Fibroblast of skin of right quadriceps (primary cell): ENCODE measurements around the gene IQSEC2.

ENCODE experiments used
- DNase-seq: peaks from one replicate; pipeline ENCODE4 v3.0.0-alpha.2; 2013

IQSEC2 gene

DNA sequence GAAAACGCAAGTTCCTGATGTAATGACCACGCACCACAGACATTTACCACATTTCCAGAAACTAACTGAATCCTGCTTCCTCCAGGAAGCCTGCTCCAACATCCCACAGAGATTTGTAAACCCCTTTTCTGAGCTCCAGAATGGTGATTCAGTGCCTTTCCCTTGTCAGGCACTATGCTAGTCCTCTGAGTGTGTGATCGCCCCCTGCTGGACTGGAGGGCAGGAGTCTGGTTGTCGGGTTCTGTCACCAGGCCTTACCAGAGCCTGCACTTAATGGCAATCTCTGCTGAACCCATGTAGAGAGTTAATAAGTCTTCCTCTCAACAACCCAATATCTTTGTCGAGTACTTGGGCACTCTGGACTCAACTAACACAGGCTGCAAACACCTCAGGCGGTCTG, 41.9 kb downstream of the IQSEC2 start:
- no peak for DNase-seq

DNA sequence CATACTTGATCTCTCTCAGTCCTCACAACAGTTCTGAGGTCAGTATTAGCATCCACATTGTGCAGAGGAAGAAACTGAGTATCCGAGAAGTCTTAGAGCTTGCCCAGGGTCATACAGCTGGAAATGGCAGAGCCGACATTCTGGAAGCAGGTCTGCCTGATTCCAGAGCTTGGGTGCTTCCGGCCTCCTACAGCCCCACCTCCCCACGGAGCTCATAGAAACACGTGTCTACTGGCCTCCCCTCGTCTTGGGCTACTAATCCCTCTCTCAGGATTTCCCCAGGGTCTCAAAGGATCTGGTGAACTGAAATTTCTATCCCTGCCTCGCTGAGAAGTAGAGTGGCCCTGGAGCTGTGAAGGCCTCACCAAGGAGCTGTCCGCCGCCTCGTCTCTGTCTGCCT, 44.3 kb downstream of the IQSEC2 start:
- no peak for DNase-seq

DNA sequence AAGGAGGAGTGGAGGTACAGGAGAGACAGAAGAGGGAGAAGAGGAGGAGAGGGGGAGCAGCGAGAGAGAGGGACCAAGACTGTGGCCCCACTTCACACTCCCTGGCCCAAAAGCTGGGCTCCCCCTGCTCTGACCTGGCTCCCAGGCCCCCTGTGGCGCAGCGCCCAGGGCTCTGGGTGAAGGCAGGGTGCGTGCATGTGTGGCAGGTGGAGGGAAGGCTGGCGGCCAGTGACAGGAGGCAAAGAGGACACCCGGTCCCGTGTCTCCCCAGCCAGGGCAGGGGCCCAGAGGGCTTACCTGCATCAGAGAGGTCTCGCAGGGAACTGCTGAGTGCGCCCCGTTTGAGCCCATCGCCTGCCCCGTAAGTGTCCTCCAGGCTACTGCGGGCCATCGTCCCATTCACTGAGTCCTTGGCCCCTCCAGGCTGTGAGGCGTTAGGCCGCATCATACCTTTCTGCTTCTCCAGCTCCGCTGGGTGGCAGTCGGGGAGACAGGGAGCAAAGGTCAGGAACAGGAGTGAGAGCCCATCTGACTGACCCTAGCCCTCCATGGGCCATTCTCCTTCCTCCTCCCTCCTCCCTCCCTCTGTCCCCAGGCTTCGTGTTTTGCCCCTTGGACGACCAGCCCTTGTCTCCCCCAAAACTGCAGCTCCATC, 45.2 kb downstream of the IQSEC2 start:
- DNase-seq = no peak

DNA sequence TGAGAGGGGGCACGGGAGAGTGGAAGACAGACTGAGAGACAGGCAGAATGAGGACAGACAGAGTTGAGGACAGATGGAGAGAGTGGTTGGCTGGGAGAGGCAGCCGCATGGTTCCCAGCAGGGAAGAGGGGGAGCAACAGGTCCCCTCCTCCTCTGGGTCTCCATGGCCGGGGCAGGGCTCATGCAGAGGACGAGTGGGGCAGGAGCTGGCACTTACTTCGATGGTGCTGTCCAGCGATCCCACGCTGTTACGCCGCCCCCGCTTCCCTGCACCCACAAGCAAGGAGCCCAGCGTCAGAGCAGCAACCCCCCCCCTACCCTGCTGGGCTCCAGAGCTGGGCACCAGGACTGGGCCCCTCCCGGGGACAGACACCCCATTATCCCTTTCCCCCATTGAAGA, 45.8 kb downstream of the IQSEC2 start:
- DNase-seq = no peak

DNA sequence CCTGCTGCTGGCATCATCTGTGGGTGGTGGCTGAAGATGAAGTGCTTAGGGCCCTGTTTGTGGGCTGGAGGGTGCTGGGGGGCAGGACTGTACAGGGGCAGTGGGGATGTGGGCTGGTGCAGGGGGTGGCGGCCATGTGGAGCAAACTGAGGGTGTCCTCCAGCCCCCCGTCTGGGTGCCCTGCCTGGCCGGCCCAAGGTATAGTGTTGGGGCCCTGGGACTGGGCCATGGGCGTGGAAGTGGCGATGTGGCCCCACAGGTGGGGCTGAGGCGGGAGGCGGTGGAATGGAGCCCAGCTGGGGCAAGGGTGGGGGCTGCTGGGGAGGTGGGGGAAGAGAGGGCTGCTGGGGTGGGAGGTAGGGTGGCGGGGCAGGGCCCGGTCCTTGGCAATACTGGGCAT, 46.9 kb downstream of the IQSEC2 start:
- no peak for DNase-seq

DNA sequence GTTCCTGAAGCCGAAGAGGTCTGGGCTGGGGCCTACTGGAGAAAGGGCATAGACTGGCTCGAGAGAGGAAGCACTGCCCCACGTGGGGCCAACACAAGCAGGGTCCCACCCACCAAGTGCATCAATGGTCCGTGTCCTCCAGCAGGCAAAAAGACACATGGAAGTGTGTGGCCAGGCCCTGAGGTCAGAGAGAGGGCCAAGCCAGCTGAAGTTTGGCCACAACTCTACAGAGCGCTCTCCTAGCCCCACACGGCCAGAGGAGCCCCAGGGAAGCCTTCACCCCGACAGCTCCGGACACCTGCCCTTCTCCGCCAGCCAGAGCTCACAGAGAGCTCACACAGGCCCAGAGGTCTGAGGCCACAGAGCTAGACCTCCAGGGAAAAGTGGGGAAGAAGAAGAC, 47.8 kb downstream of the IQSEC2 start:
- DNase-seq = no peak

DNA sequence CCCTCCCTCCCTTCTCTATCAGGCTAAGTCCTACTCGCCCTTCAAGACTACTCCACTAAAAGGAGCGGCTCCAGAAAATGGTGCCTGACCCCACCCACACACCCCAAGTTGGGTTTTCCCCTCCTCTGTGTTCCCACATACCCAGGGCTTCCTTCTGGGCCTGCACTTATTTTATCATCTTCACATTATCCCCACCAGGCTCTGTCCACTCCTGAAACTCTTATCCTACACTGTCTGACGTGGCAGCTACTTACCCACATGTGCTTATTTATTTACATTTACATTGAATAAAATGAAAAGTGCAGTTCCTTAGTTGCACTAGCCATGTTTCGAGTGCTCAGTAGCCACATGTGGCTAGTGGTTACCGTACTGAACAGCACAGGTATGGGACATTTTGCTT, 51.3 kb downstream of the IQSEC2 start:
- DNase-seq = no peak

DNA sequence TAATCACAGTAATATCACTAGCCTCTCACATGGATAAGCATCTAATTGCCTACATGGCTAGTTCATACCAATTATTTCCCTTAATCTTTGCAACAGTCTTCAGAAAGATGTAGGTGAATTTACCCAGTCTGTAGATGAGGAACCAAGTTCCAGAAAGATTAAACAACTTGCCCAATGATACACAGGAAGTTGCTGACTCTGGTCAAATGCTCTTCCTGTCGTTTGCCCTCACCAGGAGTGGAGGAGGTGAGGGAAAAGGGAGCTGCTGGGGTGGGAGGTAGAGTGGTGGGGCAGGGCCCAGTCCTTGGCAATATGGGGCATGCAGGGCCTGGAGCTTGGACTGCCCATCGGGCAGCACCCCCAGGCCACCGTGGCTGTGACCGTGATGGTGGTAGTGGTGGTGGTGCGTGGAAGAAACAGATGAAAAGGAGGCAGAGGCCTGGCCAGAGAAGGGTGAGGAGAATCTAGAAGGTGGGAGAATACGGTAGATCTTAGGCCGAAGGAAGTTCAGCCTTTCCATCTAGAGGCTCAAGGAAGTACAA, 54.1 kb downstream of the IQSEC2 start:
- no peak for DNase-seq

DNA sequence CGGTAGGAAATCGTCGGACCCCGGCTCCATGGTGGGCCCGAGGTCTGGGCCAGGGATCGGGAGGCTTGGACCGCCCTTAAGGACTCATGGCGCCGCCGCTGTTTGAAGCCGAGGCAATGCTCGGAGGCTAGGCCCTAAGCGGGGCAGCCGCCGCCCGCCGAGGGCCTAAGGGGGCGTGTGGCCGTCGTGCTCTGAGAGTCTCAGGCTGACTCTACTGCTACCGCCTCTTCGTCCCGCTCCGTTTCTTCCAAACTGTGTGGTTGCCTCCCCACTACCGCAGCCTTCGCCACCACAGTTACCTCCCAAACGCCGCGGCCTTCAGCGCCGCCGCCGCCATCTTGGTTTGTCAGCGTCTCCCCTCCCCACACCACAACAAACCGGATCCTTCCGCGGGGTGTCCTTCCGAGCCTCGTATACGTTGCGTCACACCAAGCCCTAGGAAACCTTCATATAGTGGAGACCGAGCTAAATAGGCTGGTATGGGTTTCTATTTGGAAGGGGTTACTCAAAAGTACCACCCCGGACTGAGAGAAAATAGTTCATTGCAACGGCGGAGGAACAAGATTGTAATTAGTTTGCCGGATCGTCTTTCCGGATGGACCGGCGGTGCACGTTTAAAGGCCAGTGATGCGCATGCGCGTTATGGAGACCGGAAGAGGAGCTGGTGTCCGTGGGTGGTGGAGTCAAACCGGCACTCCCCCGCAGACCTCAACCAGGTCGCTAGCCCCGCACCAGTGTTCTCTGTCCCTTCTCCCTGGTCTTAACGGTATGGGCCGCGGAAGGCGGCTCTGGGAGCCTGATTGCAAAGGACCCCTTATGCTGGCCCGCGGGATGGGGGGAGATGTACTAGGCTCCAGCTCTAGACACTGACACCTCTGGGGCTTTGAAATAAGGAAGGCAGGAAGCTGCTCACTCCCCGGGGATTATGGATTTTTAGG, 56.3 kb downstream of the IQSEC2 start, which contains the start of gene KDM5C:
KDM5C (minus strand) TSS at position 348 of the 938 bp plus-strand sequence; CDS start at position 30, 318 bp downstream.
- DNase-seq = peak; percentile 91

DNA sequence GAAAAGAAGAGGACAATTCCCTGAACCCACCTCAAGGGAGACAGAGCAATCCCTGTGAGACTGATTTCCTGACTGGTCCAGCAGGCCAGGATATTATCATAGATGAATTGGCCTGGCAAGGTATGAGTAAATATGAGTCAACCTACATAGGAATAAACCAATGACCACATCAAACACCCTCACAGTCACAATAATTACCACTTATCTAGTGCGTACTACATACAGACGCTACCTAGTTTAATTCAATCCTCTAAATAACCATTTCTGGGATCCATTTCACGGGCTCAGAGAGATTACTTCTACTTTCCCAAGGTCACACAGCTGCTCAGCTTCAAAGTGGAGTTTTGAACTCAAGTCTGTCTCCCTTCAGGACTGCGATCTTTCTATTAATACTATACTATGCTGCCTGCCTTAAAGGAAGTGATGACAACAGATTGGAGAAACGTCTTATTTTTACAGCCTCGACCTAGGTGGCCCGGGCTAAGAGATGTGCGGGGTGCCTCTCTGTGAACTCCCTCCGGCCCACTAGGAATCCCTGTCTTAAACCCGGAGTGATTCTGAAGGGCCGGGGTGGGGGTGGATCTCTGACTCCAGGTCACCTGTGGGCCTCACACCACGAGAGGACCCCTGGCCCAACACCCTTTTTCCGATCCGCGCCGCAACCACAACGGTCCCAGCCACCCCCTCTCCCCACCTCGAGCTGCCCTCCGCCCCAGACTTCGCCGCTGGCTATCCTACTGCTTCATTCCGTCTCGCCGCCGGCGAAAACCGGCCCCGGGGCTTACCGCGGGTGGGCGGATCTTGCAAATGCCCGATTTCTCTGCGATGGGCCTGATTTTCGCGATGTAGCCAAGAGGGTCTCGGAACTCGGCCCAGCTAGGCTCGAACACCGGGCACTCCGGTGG, 57.2 kb downstream of the IQSEC2 start:
- DNase-seq = peak; percentile 40

DNA sequence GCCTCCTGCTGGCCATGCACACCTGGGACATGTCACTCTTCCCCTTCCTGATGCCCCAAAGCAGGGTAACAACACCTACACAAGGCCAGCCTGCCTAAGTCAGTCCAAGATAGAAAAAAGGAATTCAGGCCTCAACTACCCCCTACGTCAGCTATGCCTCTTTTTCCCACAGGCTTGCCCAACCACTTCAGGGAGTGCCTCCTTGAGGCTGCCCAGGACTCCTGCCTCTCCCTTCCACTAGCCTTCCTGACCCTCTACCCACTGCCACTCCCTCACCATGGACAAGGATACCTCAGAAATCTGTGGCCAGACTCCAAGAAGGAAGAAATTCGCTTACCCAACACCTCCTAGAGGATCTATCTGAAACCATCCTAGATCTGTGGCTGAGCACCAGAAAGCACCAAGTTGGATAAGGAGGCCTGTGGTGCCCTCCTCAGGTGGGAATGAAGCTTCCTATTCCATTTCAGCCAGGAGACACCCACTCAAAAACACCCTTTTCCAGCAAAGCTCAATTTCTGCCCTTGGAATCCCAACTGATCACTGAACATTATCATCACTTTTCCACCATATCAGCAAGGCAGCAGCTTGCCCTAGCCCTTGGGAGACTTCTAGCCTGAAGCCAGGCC, 58.2 kb downstream of the IQSEC2 start:
- DNase-seq = peak; percentile 1
